MM.1S (cell line): ENCODE data around the gene PCBP4.

ENCODE experiments used
- DNase-seq: peaks from one replicate; pipeline ENCODE4 v3.0.0-alpha.2; 2015
- H2AFZ ChIP-seq: fragments of 300-600 bp; sonication (generic); 2 replicates; pipeline ENCODE4 v1.6.0; 2016; ENCODE audit warnings: antibody characterized with exemption, low read length
- H3F3A ChIP-seq: fragments of 300-600 bp; sonication (generic); 2 replicates; pipeline ENCODE4 v1.6.1; 2016; ENCODE audit warnings: mild to moderate bottlenecking, antibody characterized with exemption, low read length, moderate library complexity, mixed read lengths; ENCODE audit not compliant: insufficient read depth
- H3K27ac ChIP-seq: fragments of 300-600 bp; sonication (generic); 2 replicates; pipeline ENCODE4 v1.5.1; 2016; ENCODE audit warnings: mild to moderate bottlenecking, low read length
- H3K27me3 ChIP-seq: fragments of 300-600 bp; sonication (generic); replicated peaks from 2 replicates; pipeline ENCODE4 v1.6.0; 2016; ENCODE audit warnings: low read length; ENCODE audit not compliant: insufficient read depth
- H3K36me3 ChIP-seq: fragments of 300-600 bp; sonication (generic); replicated peaks from 2 replicates; pipeline ENCODE4 v1.6.1; 2016; ENCODE audit warnings: mild to moderate bottlenecking, low read length, mixed read lengths; ENCODE audit not compliant: insufficient read depth
- H3K4me1 ChIP-seq: fragments of 300-600 bp; sonication (generic); 2 replicates; pipeline ENCODE4 v1.6.1; 2016; ENCODE audit warnings: low read length, mixed read lengths
- H3K4me2 ChIP-seq: fragments of 300-600 bp; sonication (generic); 2 replicates; pipeline ENCODE4 v1.6.0; 2016; ENCODE audit warnings: low read depth, low read length
- H3K4me3 ChIP-seq: fragments of 300-600 bp; sonication (generic); 2 replicates; pipeline ENCODE4 v1.5.1; 2016; ENCODE audit warnings: low read length, mixed read lengths
- H3K79me2 ChIP-seq: fragments of 300-600 bp; sonication (generic); 2 replicates; pipeline ENCODE4 v1.6.1; 2016; ENCODE audit warnings: mixed run types, low read length, mixed read lengths
- H3K9ac ChIP-seq: fragments of 300-600 bp; sonication (generic); 2 replicates; pipeline ENCODE4 v1.6.1; 2016; ENCODE audit warnings: low read length, mixed read lengths
- H3K9me2 ChIP-seq: fragments of 300-600 bp; sonication (generic); replicated peaks from 2 replicates; pipeline ENCODE4 v1.6.1; 2016; ENCODE audit warnings: mild to moderate bottlenecking, low read length, mixed read lengths; ENCODE audit not compliant: insufficient read depth
- H3K9me3 ChIP-seq: fragments of 300-600 bp; sonication (generic); replicated peaks from 2 replicates; pipeline ENCODE4 v1.6.1; 2016; ENCODE audit warnings: mild to moderate bottlenecking, low read length, mixed read lengths; ENCODE audit not compliant: insufficient read depth
- H4K20me1 ChIP-seq: fragments of 300-600 bp; sonication (generic); 2 replicates; pipeline ENCODE4 v1.6.1; 2016; ENCODE audit warnings: mild to moderate bottlenecking, low read length, moderate library complexity, mixed read lengths; ENCODE audit not compliant: insufficient read depth
- CTCF ChIP-seq: fragments of 300-600 bp; sonication (generic); IDR thresholded peaks from 2 replicates; pipeline ENCODE4 v1.5.1; 2016; ENCODE audit warnings: antibody characterized with exemption, low read length, mixed read lengths
- EZH2 ChIP-seq: fragments of 300-600 bp; sonication (generic); optimal IDR thresholded peaks from 2 replicates; pipeline ENCODE3; 2017; ENCODE audit warnings: low read depth, mild to moderate bottlenecking, antibody characterized with exemption, low read length, mixed read lengths
- EZH2phosphoT487 ChIP-seq: fragments of 300-600 bp; sonication (generic); IDR thresholded peaks from 2 replicates; pipeline ENCODE4 v1.6.1; 2018; ENCODE audit warnings: antibody characterized with exemption, low read length

PCBP4 gene

DNA sequence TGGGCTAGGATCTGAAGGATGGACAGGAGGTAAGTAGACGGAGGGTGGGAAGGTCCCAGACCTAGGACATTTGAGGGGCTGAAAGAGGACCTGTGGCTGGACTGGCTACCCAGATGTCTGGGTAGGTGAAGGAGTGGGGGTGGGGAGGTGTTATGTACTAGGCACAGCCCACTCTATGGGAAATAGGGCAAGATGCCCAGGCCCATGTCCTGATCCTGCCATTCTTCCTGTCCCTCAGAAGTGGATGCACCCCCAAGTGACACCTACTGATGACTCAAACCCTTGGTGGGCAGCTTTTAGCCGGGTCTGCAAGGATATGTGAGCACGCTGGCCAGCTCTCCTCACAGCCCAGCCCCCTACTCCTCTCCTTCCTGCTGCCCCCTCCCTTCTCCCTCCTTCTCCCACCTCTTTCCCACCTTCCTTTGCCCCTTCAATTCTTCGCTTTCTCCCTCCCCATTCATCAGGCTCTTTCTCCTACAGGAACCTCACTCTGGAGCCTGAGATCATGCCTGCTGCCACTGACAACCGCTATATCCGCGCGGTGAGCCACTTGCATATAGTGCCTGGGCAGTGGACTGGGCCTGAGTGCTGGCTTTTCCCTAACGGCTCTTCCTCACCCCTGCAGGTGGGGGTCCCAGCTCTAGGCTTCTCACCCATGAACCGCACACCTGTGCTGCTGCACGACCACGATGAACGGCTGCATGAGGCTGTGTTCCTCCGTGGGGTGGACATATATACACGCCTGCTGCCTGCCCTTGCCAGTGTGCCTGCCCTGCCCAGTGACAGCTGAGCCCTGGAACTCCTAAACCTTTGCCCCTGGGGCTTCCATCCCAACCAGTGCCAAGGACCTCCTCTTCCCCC, 21.3 kb upstream of the PCBP4 start:
- Histone ChIP-seq H3K4me1 (no peaks in the 10 kb centered on the region), H4K20me1 (no peaks in the 10 kb centered on the region), H3K79me2 (peaks cover 10% of the 10 kb centered on the region), H3K4me2 (no peak overlapping the region), H3K27ac (no peak overlapping the region), H2AFZ (no peak overlapping the region), H3F3A (peaks cover 28% of the 10 kb centered on the region; the same call in 1 of the 2 replicates), H3K9me2 (no peaks in the 10 kb centered on the region), H3K27me3 (no peaks in the 10 kb centered on the region), H3K4me3 (no peak overlapping the region), H3K9ac (no peak overlapping the region), H3K9me3 (no peaks in the 10 kb centered on the region), H3K36me3 (no peaks in the 10 kb centered on the region)
- DNase-seq: no peak
- TF ChIP-seq EZH2 (no peak), EZH2phosphoT487 (no peak), CTCF (no peak)

GRCh38 chr3:51987568-51987967, 20.3 kb upstream of the PCBP4 start:
- TF ChIP-seq EZH2phosphoT487 (no peak), CTCF (no peak), EZH2 (no peak)
- H4K20me1 ChIP-seq: no peaks in the 10 kb centered on the region
- no peaks in the 10 kb centered on the region for H3K4me1 ChIP-seq
- no peaks in the 10 kb centered on the region for H3K27me3 ChIP-seq
- H3K4me2 ChIP-seq: no peak overlapping the region
- no peak overlapping the region for H3K4me3 ChIP-seq
- peaks cover 3% of the 10 kb centered on the region; the same call in 1 of the 2 replicates for H3K79me2 ChIP-seq
- H3K27ac ChIP-seq: no peak overlapping the region
- no peaks in the 10 kb centered on the region for H3K9me2 ChIP-seq
- no peaks in the 10 kb centered on the region for H3K36me3 ChIP-seq
- no peak overlapping the region for H3K9ac ChIP-seq
- peaks cover 33% of the 10 kb centered on the region for H3F3A ChIP-seq
- H3K9me3 ChIP-seq: no peaks in the 10 kb centered on the region
- no peak for DNase-seq
- no peak overlapping the region for H2AFZ ChIP-seq

GRCh38 chr3:51986010-51986947, 19.0 kb upstream of the PCBP4 start:
- H3K4me2 ChIP-seq: no peak overlapping the region
- peaks cover 29% of the 10 kb centered on the region for H3F3A ChIP-seq
- H3K27me3 ChIP-seq: no peaks in the 10 kb centered on the region
- no peak overlapping the region for H2AFZ ChIP-seq
- no peaks in the 10 kb centered on the region for H4K20me1 ChIP-seq
- H3K9me3 ChIP-seq: no peaks in the 10 kb centered on the region
- H3K79me2 ChIP-seq: peaks cover 1% of the 10 kb centered on the region
- H3K4me3 ChIP-seq: no peak overlapping the region
- DNase-seq: no peak
- H3K36me3 ChIP-seq: no peaks in the 10 kb centered on the region
- no peaks in the 10 kb centered on the region for H3K4me1 ChIP-seq
- H3K9me2 ChIP-seq: no peaks in the 10 kb centered on the region
- no peak overlapping the region for H3K27ac ChIP-seq
- TF ChIP-seq EZH2: no peak
- no peak for TF ChIP-seq EZH2phosphoT487
- TF ChIP-seq CTCF: no peak
- no peak overlapping the region for H3K9ac ChIP-seq
